Activated T-cell treated with anti-CD3 and anti-CD28 coated beads, Interleukin-2, amount 50 U/mL, for 72 hours (primary cell): ENCODE measurements around the gene BSND. TPM values are rescaled to one million over a fixed set of nuclear protein-coding genes. Genes with fewer than 3 reads are reported as not detected.

Experiments used
- ATAC-seq, 2 donors: fragments of 150-1000 bp; cut with Tn5 transposase; replicated peaks in 1 of 2; 2 replicates each; pipeline ENCODE4 v1.10.0; 2021; ENCODE audit warnings: moderate library complexity in 2 of 2, mild to moderate bottlenecking in 1 of 2
- DNase-seq, 2 donors: peaks; one replicate each; pipeline ENCODE4 v3.0.0; 2021 to 2022; ENCODE audit warnings: mixed read lengths in 1 of 2
- H3K27ac Mint-ChIP-seq: one replicate; pipeline ENCODE4 v1.8.0; 2022; ENCODE audit warnings: mild to moderate bottlenecking, moderate library complexity, mixed read lengths
- H3K27me3 Mint-ChIP-seq: one replicate; pipeline ENCODE4 v1.8.0; 2022; ENCODE audit warnings: low read depth, mixed read lengths
- H3K36me3 Mint-ChIP-seq, 2 donors: one replicate each; pipeline ENCODE4 v1.8.0; 2022; ENCODE audit warnings: mixed read lengths in 2 of 2, mild to moderate bottlenecking in 1 of 2; ENCODE audit not compliant: insufficient read depth in 2 of 2
- H3K4me1 Mint-ChIP-seq: one replicate; pipeline ENCODE4 v1.8.0; 2022; ENCODE audit warnings: low read depth, mixed read lengths
- H3K4me3 Mint-ChIP-seq, 2 donors: one replicate each; pipeline ENCODE4 v1.8.0; 2022; ENCODE audit warnings: mild to moderate bottlenecking in 2 of 2, mixed read lengths in 2 of 2, moderate library complexity in 2 of 2
- H3K9me3 Mint-ChIP-seq, 2 donors: one replicate each; pipeline ENCODE4 v1.8.0; 2022; ENCODE audit warnings: mixed read lengths in 2 of 2
- total RNA-seq, 2 donors: library from RNA; stranded (reverse); gene quantifications; one replicate each; pipeline ENCODE4 v1.2.3, GENCODE V29; 2022

Gene BSND
- total RNA-seq, 2 donors from 2014 or later, result not detected

DNA sequence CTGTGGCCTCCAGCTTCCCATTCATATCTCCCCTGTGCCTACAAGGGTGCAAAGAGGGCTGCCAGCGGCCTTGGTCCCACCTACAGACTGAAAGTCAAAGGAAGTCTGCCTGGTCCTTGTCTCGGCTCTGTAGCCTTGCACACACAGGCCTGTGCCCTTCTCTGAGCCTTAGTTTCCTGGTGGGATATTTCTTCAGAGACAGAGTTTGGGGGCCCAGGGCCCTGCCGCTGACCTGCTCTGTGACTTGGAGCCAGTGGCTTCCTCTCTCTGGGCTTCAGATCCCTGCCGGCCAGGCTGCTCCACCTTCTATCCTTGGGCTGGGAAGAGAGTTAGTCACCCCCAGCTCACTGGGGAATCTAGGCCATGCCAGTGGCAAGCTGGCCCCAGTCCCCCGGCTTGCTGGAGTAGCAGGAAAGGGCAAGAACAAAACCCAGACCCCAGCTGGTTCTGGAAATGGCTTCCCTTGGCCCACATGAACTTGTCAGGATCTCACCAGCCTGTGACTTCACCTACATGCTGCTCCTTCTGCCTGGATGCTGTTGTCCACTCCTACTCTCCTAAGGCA lies 19.3 kb upstream of the BSND start:
- no peaks in the 10 kb centered on the region for H3K4me1 Mint-ChIP-seq
- H3K27ac Mint-ChIP-seq, result no peak overlapping the region
- H3K36me3 Mint-ChIP-seq, result no peaks in the 10 kb centered on the region
- no peaks in the 10 kb centered on the region for H3K9me3 Mint-ChIP-seq
- ATAC-seq, result no peak
- no peak for DNase-seq
- H3K4me3 Mint-ChIP-seq, result no peak overlapping the region
- peaks cover 34% of the 10 kb centered on the region for H3K27me3 Mint-ChIP-seq

GRCh38 chr1:54980046-54980527 lies 18.6 kb upstream of the BSND start:
- H3K4me1 Mint-ChIP-seq, result no peaks in the 10 kb centered on the region
- H3K36me3 Mint-ChIP-seq, result no peaks in the 10 kb centered on the region
- no peaks in the 10 kb centered on the region for H3K9me3 Mint-ChIP-seq
- no peak overlapping the region for H3K4me3 Mint-ChIP-seq
- peaks cover 34% of the 10 kb centered on the region for H3K27me3 Mint-ChIP-seq
- no peak overlapping the region for H3K27ac Mint-ChIP-seq
- no peak for ATAC-seq
- DNase-seq, result no peak

GRCh38 chr1:54980528-54981241 lies 18.0 kb upstream of the BSND start, which contains the start of gene TMEM61:
Gene TMEM61 (plus strand): TSS chr1:54980628. CDS start chr1:54981066, 438 bp downstream.
- no peaks in the 10 kb centered on the region for H3K4me1 Mint-ChIP-seq
- no peak within 1 kb of the TSS for H3K4me3 Mint-ChIP-seq
- H3K36me3 Mint-ChIP-seq, result no peaks in the 10 kb centered on the region
- ATAC-seq (no peak), DNase-seq (no peak)
- H3K27ac Mint-ChIP-seq, result no peak within 1 kb of the TSS
- H3K9me3 Mint-ChIP-seq, result no peaks in the 10 kb centered on the region
- H3K27me3 Mint-ChIP-seq, result peaks cover 28% of the 10 kb centered on the region

GRCh38 chr1:54981466-54981865 lies 17.3 kb upstream of the BSND start:
- no peak for DNase-seq
- Mint-ChIP-seq H3K27ac (no peak overlapping the region), H3K4me1 (no peaks in the 10 kb centered on the region), H3K36me3 (no peaks in the 10 kb centered on the region), H3K27me3 (peaks cover 26% of the 10 kb centered on the region), H3K4me3 (no peak overlapping the region), H3K9me3 (no peaks in the 10 kb centered on the region)
- ATAC-seq, result no peak

GRCh38 chr1:54982739-54983138 lies 16.0 kb upstream of the BSND start:
- ATAC-seq (no peak), DNase-seq (no peak)
- H3K9me3 Mint-ChIP-seq, result no peaks in the 10 kb centered on the region
- no peaks in the 10 kb centered on the region for H3K36me3 Mint-ChIP-seq
- H3K27me3 Mint-ChIP-seq, result peaks cover 24% of the 10 kb centered on the region
- no peak overlapping the region for H3K4me3 Mint-ChIP-seq
- no peak overlapping the region for H3K27ac Mint-ChIP-seq
- H3K4me1 Mint-ChIP-seq, result no peaks in the 10 kb centered on the region

GRCh38 chr1:54984131-54984842 lies 14.4 kb upstream of the BSND start:
- DNase-seq, result no peak
- Mint-ChIP-seq H3K27ac (no peak overlapping the region), H3K9me3 (no peaks in the 10 kb centered on the region), H3K4me3 (no peak overlapping the region), H3K27me3 (peaks cover 18% of the 10 kb centered on the region), H3K36me3 (no peaks in the 10 kb centered on the region), H3K4me1 (no peaks in the 10 kb centered on the region)
- ATAC-seq, result no peak

DNA sequence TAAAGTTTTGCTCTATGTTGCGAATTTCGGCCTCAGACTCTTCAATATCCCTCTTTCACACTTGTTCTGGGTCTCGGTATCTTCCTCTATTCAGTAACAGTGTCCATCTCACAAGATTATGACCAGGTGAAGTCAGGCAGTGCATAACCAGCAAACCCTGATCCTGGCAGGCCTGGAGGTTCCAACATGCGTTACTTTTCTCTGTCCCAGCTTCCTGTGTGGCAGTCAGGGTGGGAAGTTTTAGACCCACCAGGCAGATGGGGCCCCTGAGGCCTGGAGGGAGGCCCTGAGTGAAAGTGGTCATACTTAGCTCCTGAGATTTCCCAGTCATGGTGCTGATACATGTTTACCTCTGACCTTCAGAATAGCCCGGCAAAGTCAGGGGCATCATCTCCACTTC lies 13.2 kb upstream of the BSND start:
- ATAC-seq, result no peak

GRCh38 chr1:54986025-54986424 lies 12.7 kb upstream of the BSND start:
- H3K4me3 Mint-ChIP-seq, result no peak overlapping the region
- no peaks in the 10 kb centered on the region for H3K9me3 Mint-ChIP-seq
- H3K36me3 Mint-ChIP-seq, result no peaks in the 10 kb centered on the region
- H3K27me3 Mint-ChIP-seq, result peaks cover 9% of the 10 kb centered on the region
- DNase-seq (no peak), ATAC-seq (no peak)
- no peak overlapping the region for H3K27ac Mint-ChIP-seq
- H3K4me1 Mint-ChIP-seq, result no peaks in the 10 kb centered on the region

More for the DNA sequence above, 13.2 kb upstream of the BSND start:
- H3K27me3 Mint-ChIP-seq, result peaks cover 11% of the 10 kb centered on the region
- H3K4me1 Mint-ChIP-seq, result no peaks in the 10 kb centered on the region
- H3K9me3 Mint-ChIP-seq, result no peaks in the 10 kb centered on the region
- no peak for DNase-seq
- H3K4me3 Mint-ChIP-seq, result no peak overlapping the region
- no peaks in the 10 kb centered on the region for H3K36me3 Mint-ChIP-seq
- no peak overlapping the region for H3K27ac Mint-ChIP-seq

- ATAC-seq (no peak), DNase-seq (no peak)
- H3K9me3 Mint-ChIP-seq, result no peaks in the 10 kb centered on the region
- no peak overlapping the region for H3K4me3 Mint-ChIP-seq
- no peaks in the 10 kb centered on the region for H3K36me3 Mint-ChIP-seq
- no peaks in the 10 kb centered on the region for H3K4me1 Mint-ChIP-seq
- H3K27ac Mint-ChIP-seq, result no peak overlapping the region
- peaks cover 4% of the 10 kb centered on the region for H3K27me3 Mint-ChIP-seq
These were observed 12.2 kb upstream of the BSND start for GRCh38 chr1:54986533-54986932.

DNA sequence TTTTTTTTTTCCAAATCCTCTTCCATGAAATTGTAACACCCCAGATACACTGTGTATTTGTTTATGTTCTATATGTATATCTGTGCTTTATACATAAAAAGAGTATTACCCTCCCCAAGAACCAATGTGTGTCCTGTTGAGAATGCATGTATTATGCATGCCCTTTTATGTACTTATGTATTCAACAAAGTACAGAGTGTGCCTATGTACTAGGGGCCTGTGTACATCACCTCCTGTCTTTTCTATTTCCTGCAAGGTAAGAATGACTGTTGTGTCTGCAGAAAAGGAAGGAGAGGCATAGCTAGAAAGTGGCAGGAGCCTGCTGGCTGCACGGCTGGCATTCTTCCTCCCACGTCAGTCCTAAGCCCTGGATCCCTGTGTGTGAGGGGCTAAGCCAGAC lies 11.3 kb upstream of the BSND start:
- H3K9me3 Mint-ChIP-seq, result no peaks in the 10 kb centered on the region
- DNase-seq, result no peak
- H3K36me3 Mint-ChIP-seq, result no peaks in the 10 kb centered on the region
- no peak overlapping the region for H3K27ac Mint-ChIP-seq
- no peak for ATAC-seq
- H3K27me3 Mint-ChIP-seq, result no peaks in the 10 kb centered on the region
- H3K4me1 Mint-ChIP-seq, result no peaks in the 10 kb centered on the region
- H3K4me3 Mint-ChIP-seq, result no peak overlapping the region

DNA sequence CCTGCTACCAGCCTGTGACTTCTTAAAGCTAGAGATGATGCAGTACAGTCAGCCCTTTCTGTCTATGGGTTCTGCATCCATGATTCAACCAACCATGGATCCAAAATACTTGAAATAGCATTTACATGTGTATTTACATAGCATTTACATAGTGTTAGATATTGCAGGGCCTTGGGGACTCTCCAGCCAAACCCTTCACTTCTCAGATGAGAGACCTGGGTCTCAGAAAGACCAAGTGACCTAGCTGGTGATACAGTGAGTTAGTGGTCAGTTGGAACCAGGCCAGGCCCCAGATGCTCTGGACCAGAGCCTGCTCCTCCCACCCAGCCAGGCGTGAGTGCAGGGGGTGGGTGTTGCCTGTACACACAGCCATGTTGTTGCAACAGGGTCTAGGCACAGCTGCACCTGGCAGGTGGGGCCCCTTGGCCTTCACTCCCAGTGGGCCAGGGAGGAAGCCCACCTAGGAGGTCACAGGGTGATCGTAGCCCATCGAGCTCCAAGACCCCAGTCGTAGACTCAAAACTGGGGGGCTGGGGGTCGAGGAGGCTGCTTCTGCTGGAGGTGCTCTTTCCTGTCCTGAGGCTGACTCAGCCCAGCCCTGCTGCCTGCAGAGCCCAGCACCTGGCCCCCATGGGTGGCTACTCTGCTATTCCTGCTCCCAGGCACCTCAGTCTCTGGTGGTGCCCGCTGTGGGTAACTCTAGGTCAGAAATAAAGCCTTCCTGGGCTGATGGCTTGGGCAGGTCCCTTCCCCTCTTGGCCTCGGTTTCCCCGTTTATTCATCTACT lies 10.6 kb upstream of the BSND start:
- Mint-ChIP-seq H3K9me3 (no peaks in the 10 kb centered on the region), H3K4me1 (no peaks in the 10 kb centered on the region), H3K27me3 (no peaks in the 10 kb centered on the region), H3K4me3 (no peak overlapping the region), H3K36me3 (no peaks in the 10 kb centered on the region), H3K27ac (no peak overlapping the region)
- ATAC-seq (no peak), DNase-seq (no peak)

- H3K27ac Mint-ChIP-seq, result no peak overlapping the region
- DNase-seq (no peak), ATAC-seq (no peak)
- H3K36me3 Mint-ChIP-seq, result no peaks in the 10 kb centered on the region
- no peaks in the 10 kb centered on the region for H3K27me3 Mint-ChIP-seq
- H3K4me1 Mint-ChIP-seq, result no peaks in the 10 kb centered on the region
- H3K9me3 Mint-ChIP-seq, result no peaks in the 10 kb centered on the region
- H3K4me3 Mint-ChIP-seq, result no peak overlapping the region
These were observed 9.8 kb upstream of the BSND start for GRCh38 chr1:54988975-54989374.

DNA sequence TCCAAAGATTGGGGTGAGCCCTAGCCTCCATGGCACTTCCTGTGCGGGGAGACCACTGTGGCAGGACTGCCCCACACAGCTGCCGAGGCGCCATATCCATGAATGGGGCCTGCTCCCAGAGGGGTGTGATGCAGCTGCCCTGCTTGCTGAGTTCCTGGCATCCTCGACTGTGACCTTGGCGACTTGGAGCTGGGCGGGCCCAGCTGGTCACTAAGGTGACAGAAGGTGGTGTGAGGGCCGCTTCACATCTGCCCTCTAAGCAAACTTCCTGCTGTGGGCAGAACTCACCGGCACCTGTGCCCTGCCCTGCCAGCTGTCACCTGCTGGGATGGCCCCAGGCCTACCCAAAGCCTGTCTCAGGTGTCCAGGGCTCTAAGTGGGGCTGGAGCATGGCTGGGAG lies 9.3 kb upstream of the BSND start:
- Mint-ChIP-seq H3K27ac (no peak overlapping the region), H3K27me3 (no peaks in the 10 kb centered on the region), H3K36me3 (no peaks in the 10 kb centered on the region), H3K4me3 (no peak overlapping the region), H3K4me1 (no peaks in the 10 kb centered on the region), H3K9me3 (no peaks in the 10 kb centered on the region)
- DNase-seq (no peak), ATAC-seq (no peak)
